Muscle of leg (tissue), 11 donors: ENCODE measurements around the gene TDRD10. TPM values are rescaled to one million over a fixed set of nuclear protein-coding genes. Genes with fewer than 3 reads are reported as not detected.

Experiments
- DNase-seq: peaks from one replicate; pipeline ENCODE4 v3.0.0; 2013
- H3K27ac ChIP-seq: one replicate; pipeline ENCODE4 v1.5.1; 2013; ENCODE audit warnings: mild to moderate bottlenecking, low read length, control low read depth
- H3K27me3 ChIP-seq: one replicate; pipeline ENCODE4 v1.6.1; 2013; ENCODE audit warnings: low read length; ENCODE audit not compliant: control insufficient read depth, insufficient read depth
- H3K36me3 ChIP-seq: one replicate; pipeline ENCODE4 v1.6.1; 2013; ENCODE audit warnings: low read length; ENCODE audit not compliant: control insufficient read depth, insufficient read depth
- H3K4me1 ChIP-seq: one replicate; pipeline ENCODE4 v1.6.1; 2013; ENCODE audit warnings: low read length; ENCODE audit not compliant: control insufficient read depth, insufficient read depth
- H3K4me3 ChIP-seq: one replicate; pipeline ENCODE4 v1.5.1; 2013; ENCODE audit warnings: low read length, control low read depth
- H3K9me3 ChIP-seq: replicated peaks from 2 replicates; pipeline ENCODE4 v1.6.1; 2013; ENCODE audit warnings: low read depth, low read length; ENCODE audit not compliant: control insufficient read depth
- WGBS: methylation state at CpG from one replicate; pipeline ENCODE4 v1.1.5; 2013; ENCODE audit warnings: missing lambda C conversion rate; ENCODE audit not compliant: insufficient coverage; 5-methylcytosine and 5-hydroxymethylcytosine counted together
- polyA plus RNA-seq, 8 donors: library from polyadenylated mRNA; unstranded; fragments of 120-200 nt; gene quantifications; one replicate each; pipeline versions ENCODE4 v1.2.1 to v1.2.3, GENCODE V29; 2013; ENCODE audit warnings: inconsistent platforms in 1 of 8, low replicate concordance in 1 of 8; ENCODE audit not compliant: insufficient read length in 8 of 8, insufficient read depth in 1 of 8
- total RNA-seq: library from RNA; stranded (reverse); fragments of 120-200 nt; gene quantifications from one replicate; pipeline ENCODE4 v1.2.4, GENCODE V29; 2013

TDRD10 gene
- total and polyA plus RNA-seq, 9 donors, result 0.98 to 3.7 (median 1.5) TPM

- peaks cover 48% of the 10 kb centered on the region for H3K36me3 ChIP-seq
- H3K27ac ChIP-seq, result peak overlapping the region; percentile 69
- DNase-seq, result no peak
- peaks cover 55% of the 10 kb centered on the region for H3K4me1 ChIP-seq
- WGBS, result 64% methylated on average over 3 of the region's 7 CpGs
- H3K4me3 ChIP-seq, result no peak overlapping the region
- no peaks in the 10 kb centered on the region for H3K27me3 ChIP-seq
- H3K9me3 ChIP-seq, result no peaks in the 10 kb centered on the region
Observed at GRCh38 chr1:154577346-154578057, 75.5 kb downstream of the TDRD10 start.

DNA sequence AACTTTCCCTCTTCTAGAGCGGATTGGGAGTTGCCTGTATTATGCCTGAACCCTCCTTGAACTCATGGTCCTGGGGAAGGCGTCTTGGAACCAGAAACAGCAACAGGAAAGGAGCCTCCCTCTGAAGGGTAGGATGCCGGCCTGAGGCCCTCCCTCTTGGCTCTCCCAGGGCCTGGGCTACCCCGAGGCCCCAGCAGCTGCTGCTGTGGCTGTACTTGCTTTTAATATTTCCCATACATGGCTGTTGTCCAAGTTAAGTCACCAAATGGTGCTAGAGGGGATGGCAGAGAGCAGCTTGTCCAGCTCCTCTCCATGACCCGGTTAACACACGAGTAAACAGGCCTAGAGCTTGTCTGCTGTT, 76.0 kb downstream of the TDRD10 start:
- peak; percentile 76 for DNase-seq
- Histone ChIP-seq H3K9me3 (no peaks in the 10 kb centered on the region), H3K27ac (peak overlapping the region; percentile 69), H3K4me1 (peaks cover 55% of the 10 kb centered on the region), H3K36me3 (peaks cover 54% of the 10 kb centered on the region), H3K4me3 (no peak overlapping the region), H3K27me3 (no peaks in the 10 kb centered on the region)
- WGBS, result 21% methylated on average over 4 of the region's 6 CpGs

DNA sequence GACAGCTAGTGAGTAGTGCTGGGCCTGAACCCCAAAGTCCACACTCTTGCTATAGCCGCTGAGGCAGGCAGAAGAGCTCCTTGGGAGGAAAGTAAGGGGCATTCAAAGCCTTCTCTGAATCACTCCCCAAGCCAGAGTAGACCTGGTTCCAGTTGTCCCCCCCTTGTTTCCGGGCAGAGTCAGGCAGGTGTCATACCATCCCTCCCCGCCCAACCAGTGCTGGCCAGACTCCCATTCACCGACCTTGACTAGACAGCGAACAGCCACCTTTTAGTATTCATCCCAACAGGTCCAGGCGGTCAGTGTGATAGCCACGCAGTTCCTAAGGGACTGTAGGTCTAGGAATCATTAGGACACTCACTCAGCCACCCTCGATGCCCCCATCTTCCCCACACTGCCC, 77.4 kb downstream of the TDRD10 start:
- Histone ChIP-seq H3K27ac (no peak overlapping the region), H3K9me3 (no peaks in the 10 kb centered on the region), H3K4me3 (no peak overlapping the region), H3K36me3 (peaks cover 67% of the 10 kb centered on the region), H3K27me3 (no peaks in the 10 kb centered on the region), H3K4me1 (peaks cover 60% of the 10 kb centered on the region)
- no peak for DNase-seq
- WGBS, result 91% methylated on average over 7 of the region's 8 CpGs

DNA sequence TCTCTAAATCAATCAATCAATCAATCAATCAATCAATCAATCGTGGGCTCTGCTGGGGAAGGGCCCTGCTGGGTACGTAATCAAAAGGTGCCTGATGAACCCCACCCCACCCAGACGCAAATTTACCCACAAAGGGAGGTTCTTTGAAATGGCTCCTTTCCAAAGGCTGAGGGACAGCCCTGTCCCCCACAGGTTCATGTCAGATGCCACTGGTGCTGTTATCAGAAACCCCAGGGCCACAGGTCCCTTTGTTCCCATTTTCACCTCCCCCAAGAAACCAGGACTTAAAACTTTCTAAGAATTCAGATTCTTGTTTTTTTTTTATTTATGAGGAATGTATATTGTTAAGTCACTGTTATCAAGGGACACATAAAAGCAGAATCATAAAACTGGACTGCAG, 79.7 kb downstream of the TDRD10 start:
- DNase-seq, result no peak
- H3K9me3 ChIP-seq, result no peaks in the 10 kb centered on the region
- peaks cover 91% of the 10 kb centered on the region for H3K36me3 ChIP-seq
- WGBS, result 76% methylated on average over 3 of the region's 3 CpGs
- H3K4me3 ChIP-seq, result no peak overlapping the region
- no peaks in the 10 kb centered on the region for H3K27me3 ChIP-seq
- peaks cover 39% of the 10 kb centered on the region for H3K4me1 ChIP-seq
- H3K27ac ChIP-seq, result no peak overlapping the region

- no peak for DNase-seq
- Histone ChIP-seq H3K4me3 (no peak overlapping the region), H3K4me1 (peaks cover 28% of the 10 kb centered on the region), H3K27me3 (no peaks in the 10 kb centered on the region), H3K27ac (no peak overlapping the region), H3K36me3 (peaks cover 98% of the 10 kb centered on the region), H3K9me3 (no peaks in the 10 kb centered on the region)
- WGBS, result 85% methylated on average over 5 of the region's 6 CpGs
Observed at GRCh38 chr1:154582885-154583284, 80.9 kb downstream of the TDRD10 start.

- H3K4me3 ChIP-seq, result no peak overlapping the region
- H3K9me3 ChIP-seq, result no peaks in the 10 kb centered on the region
- H3K4me1 ChIP-seq, result peaks cover 19% of the 10 kb centered on the region
- DNase-seq, result peak; percentile 55
- H3K36me3 ChIP-seq, result peaks cover 98% of the 10 kb centered on the region
- 60% methylated on average over 8 of the region's 9 CpGs for WGBS
- no peaks in the 10 kb centered on the region for H3K27me3 ChIP-seq
- H3K27ac ChIP-seq, result no peak overlapping the region
Observed at GRCh38 chr1:154583773-154584172, 81.8 kb downstream of the TDRD10 start.

DNA sequence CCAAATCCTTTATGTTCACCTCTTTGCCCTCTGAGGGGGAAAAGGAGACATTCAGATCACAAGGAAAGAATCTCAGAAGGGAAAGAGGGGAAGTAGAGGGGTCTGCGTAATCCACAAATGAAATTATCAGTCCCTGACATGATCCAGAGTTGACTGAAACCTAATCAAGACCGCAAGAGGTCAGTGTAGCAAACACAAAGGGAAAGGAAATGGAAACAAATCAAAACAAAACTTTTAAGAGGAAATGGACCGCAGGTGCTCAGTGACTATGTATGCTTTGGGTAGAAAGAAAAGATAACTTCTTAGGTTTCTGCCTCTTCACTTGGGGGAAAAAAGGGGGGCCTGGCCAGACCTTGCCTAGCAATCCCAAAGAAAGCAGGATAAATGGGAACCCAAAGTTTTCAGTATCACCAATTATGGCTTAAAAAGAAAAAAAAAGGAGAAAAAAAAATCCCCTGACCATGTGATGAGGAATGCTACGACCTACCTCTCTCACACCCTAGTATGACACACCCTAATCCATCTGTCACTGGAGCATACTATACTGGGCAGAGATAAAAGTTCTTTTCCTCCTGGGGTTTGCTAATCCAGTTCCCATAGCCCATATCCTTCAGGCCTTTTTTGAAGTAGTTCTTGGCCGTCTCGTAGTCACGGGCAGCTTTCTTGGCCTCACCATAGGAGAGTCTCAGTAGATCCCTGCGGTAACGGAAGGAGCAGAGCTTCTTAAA, 82.4 kb downstream of the TDRD10 start:
- Histone ChIP-seq H3K4me3 (no peak overlapping the region), H3K9me3 (no peaks in the 10 kb centered on the region), H3K27ac (no peak overlapping the region), H3K4me1 (peaks cover 12% of the 10 kb centered on the region), H3K27me3 (no peaks in the 10 kb centered on the region), H3K36me3 (peaks cover 98% of the 10 kb centered on the region)
- WGBS, result 93% methylated on average over 5 of the region's 9 CpGs
- DNase-seq, result no peak

GRCh38 chr1:154586231-154586630, 84.2 kb downstream of the TDRD10 start:
- no peaks in the 10 kb centered on the region for H3K27me3 ChIP-seq
- no peak overlapping the region for H3K27ac ChIP-seq
- peaks cover 10% of the 10 kb centered on the region for H3K4me1 ChIP-seq
- H3K36me3 ChIP-seq, result peaks cover 97% of the 10 kb centered on the region
- no peak overlapping the region for H3K4me3 ChIP-seq
- H3K9me3 ChIP-seq, result no peaks in the 10 kb centered on the region
- DNase-seq, result no peak
- WGBS, result 92% methylated on average over 7 of the region's 10 CpGs

DNA sequence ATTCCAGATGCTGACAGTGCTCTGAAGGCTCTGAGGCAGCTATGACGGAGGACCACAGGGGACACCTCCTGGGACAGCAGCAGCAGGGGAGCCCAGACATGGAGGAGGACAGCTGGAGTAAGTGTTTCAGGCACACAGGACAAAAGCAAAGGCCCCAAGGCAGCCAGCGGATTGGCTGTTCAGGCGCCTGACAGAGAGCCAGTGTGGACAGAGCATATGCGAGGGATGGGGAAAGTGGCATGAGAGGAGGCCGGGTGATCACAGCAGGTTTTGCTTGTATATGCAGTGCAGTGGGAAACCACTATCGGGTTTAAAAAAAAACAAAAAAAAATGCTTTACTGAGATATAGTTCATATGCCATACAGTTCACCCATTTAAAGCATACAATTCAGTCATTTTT, 84.6 kb downstream of the TDRD10 start:
- 96% methylated on average over 4 of the region's 6 CpGs for WGBS
- DNase-seq, result no peak

GRCh38 chr1:154589780-154590179, 87.8 kb downstream of the TDRD10 start:
- no peak overlapping the region for H3K27ac ChIP-seq
- WGBS, result 88% methylated on average over 6 of the region's 10 CpGs
- H3K9me3 ChIP-seq, result no peaks in the 10 kb centered on the region
- no peak overlapping the region for H3K4me3 ChIP-seq
- H3K4me1 ChIP-seq, result peaks cover under 1% of the 10 kb centered on the region
- peaks cover 94% of the 10 kb centered on the region for H3K36me3 ChIP-seq
- no peak for DNase-seq
- no peaks in the 10 kb centered on the region for H3K27me3 ChIP-seq

More for the DNA sequence above, 84.6 kb downstream of the TDRD10 start:
- Histone ChIP-seq H3K36me3 (peaks cover 99% of the 10 kb centered on the region), H3K9me3 (no peaks in the 10 kb centered on the region), H3K4me3 (no peak overlapping the region), H3K27me3 (no peaks in the 10 kb centered on the region), H3K27ac (no peak overlapping the region), H3K4me1 (peaks cover 10% of the 10 kb centered on the region)
